H54 (cell line): Measurements from ENCODE around the gene NTRK2.

Experiments
- DNase-seq: peaks from one replicate; pipeline ENCODE4 v3.0.0; 2011; ENCODE audit warnings: low spot score, mixed read lengths; ENCODE audit not compliant: insufficient read length
- FAIRE-seq: peaks from 3 replicates; lab custom pipeline; 2011; peaks lifted over from hg19 to GRCh38; lab: Jason Lieb, UNC
- POLR2A ChIP-seq: IDR thresholded peaks from 2 replicates; pipeline ENCODE4 v1.6.1; 2011; ENCODE audit warnings: low read depth, mild to moderate bottlenecking, low read length

Gene NTRK2

GRCh38 chr9:85030316-85030715, 360.8 kb downstream of the NTRK2 start:
- TF ChIP-seq POLR2A: no peak
- FAIRE-seq (no peak), DNase-seq (no peak)

GRCh38 chr9:85036496-85036895, 367.0 kb downstream of the NTRK2 start:
- DNase-seq: no peak
- FAIRE-seq: no peak
- TF ChIP-seq POLR2A: no peak

GRCh38 chr9:85038061-85038460, 368.5 kb downstream of the NTRK2 start:
- TF ChIP-seq POLR2A: no peak
- FAIRE-seq (no peak), DNase-seq (no peak)

- DNase-seq (no peak), FAIRE-seq (no peak)
- no peak for TF ChIP-seq POLR2A
Measured at GRCh38 chr9:85038824-85039608, 369.5 kb downstream of the NTRK2 start.

- no peak for TF ChIP-seq POLR2A
- no peak for FAIRE-seq
Measured at GRCh38 chr9:85040146-85040545, 370.6 kb downstream of the NTRK2 start.

GRCh38 chr9:85040821-85041465, 371.4 kb downstream of the NTRK2 start:
- no peak for TF ChIP-seq POLR2A
- FAIRE-seq (no peak), DNase-seq (no peak)

More at GRCh38 chr9:85040146-85040545, 370.6 kb downstream of the NTRK2 start:
- no peak for DNase-seq

- DNase-seq (no peak), FAIRE-seq (no peak)
- no peak for TF ChIP-seq POLR2A
Measured at GRCh38 chr9:85041466-85042137, 372.1 kb downstream of the NTRK2 start.

GRCh38 chr9:85042981-85043647, 373.6 kb downstream of the NTRK2 start:
- TF ChIP-seq POLR2A: no peak
- FAIRE-seq (no peak), DNase-seq (no peak)

GRCh38 chr9:85045271-85045670, 375.7 kb downstream of the NTRK2 start:
- FAIRE-seq: no peak
- no peak for TF ChIP-seq POLR2A
- no peak for DNase-seq

GRCh38 chr9:85046475-85046874, 376.9 kb downstream of the NTRK2 start:
- FAIRE-seq (no peak), DNase-seq (no peak)
- TF ChIP-seq POLR2A: no peak

- no peak for TF ChIP-seq POLR2A
- no peak for FAIRE-seq
- no peak for DNase-seq
Measured at GRCh38 chr9:85053206-85053786, 383.8 kb downstream of the NTRK2 start.

- DNase-seq (no peak), FAIRE-seq (no peak)
- TF ChIP-seq POLR2A: no peak
Measured at GRCh38 chr9:85054017-85054416, 384.5 kb downstream of the NTRK2 start.

GRCh38 chr9:85055506-85056202, 386.1 kb downstream of the NTRK2 start:
- TF ChIP-seq POLR2A: no peak
- FAIRE-seq (no peak), DNase-seq (no peak)
